GM19455 (cell line): ENCODE data around the gene PRDM16.

ENCODE experiments used
- ATAC-seq: cut with Tn5 transposase; IDR thresholded peaks from one replicate; pipeline ENCODE4 v1.9.1; 2021; ENCODE audit not compliant: unreplicated experiment

PRDM16 gene

DNA sequence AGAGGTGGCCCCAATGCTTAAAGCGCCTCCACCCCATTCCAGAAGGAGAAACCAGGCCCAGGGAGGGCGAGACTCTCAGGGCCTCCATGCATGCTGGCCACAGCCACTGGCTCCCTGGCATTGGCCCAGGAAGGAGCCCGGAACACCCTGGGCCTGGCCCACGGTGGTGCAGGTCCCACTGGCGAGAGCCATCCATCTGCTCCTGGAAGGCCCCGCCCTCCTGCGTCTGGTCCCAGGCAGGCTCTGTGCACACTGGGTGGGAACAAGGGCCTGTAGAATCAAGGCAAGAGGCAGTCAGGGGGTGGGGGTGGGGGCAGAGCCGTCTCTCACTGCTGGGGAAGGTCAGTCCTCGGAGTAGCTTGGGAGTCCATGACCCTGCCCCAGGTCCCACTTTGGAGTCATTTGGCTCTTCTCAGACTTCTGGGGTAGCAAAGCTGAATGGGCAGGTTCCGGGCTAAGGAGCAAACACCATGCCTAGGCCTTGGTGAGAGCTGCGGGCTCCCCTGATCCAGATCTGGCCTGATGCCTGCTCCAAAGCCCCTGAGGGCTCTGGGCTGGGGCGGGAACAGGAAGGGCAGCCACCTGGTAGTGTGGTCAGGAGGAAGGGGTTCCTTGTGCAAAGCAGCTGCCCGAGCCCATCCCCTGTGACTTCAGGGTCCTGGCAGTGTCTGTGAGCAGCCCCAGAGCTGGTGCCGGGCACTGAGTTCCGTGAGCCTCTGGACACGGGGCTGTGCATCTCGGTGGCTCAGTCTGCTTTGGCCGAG, 278.4 kb downstream of the PRDM16 start:
- ATAC-seq: no peak

DNA sequence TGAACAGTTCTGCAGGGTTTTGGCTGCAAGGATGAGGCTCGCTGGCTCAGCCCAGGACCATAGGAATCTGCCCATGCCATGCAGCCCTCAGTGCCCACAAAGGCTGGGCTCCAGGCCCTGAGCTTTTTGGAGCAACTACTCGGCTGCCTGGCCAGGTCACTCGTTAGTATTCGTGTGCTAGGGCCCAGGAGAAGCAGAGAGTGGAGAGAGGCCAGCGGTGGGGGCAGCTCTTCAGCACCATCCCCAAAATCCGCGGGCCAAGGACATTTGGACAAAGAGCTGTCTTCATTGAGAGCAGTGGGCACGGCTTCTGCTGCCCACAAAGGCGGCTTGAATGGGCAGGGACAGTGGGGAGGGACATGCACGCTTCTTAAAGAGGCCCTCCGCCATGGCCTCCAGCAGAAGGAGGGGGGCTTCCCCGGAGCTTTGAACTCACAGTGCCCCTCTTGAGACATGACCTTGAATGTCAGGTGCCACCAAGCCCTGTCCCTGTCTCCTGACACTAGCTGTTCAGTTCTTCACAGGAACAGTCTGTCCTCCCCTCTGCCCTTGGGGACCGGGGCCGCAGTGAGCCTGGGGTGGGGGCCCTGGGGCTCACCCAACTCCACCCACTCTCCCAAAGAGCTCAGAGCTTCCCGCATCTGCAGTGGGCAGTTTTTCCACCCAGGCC, 279.3 kb downstream of the PRDM16 start:
- ATAC-seq: no peak

- ATAC-seq: no peak
These were observed 280.4 kb downstream of the PRDM16 start for GRCh38 chr1:3349161-3349967.

GRCh38 chr1:3349968-3350299, 280.9 kb downstream of the PRDM16 start:
- ATAC-seq: no peak

GRCh38 chr1:3350506-3351261, 281.7 kb downstream of the PRDM16 start:
- no peak for ATAC-seq

DNA sequence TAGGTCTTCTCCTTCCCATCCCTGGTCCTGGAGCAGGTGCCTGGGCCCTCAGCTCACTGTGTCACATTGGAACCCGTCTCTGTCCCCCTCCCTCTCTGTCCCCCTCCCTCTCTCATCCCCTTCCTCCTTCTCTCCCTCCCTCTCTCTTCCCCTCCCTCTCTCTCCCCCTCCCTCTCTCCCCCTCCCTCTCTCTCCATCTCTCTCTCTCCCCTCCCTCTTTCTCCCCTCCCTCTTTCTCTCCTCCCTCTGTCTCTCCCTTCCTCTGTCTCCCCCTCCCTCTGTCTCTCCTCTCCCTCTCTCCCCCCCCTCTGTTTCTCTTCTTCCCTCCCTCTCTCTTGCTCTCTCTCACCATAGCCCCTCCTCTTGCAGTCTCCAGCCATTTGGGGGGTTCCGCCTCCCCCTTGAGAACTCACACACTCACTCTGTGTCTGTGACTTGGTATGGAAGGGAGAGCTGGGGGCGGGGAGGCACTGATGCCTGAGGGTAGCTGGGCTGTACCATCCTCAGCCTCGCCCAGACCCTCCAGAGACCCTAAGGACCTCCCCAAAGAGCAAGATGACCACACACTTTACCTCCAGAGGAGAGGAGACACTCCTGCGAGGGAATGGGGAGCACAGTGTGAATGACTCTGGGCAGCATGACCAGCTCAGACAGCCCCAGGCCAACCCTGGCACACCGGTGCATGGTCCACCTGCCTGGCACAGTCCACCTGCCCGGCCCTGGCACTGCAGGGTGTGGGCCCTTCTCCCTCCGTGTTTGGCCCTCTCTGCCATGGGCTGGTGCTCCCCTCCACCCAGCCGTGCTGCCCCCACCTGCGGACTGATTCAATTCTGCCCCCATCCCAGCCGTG, 282.7 kb downstream of the PRDM16 start:
- no peak for ATAC-seq

GRCh38 chr1:3352299-3352951, 283.4 kb downstream of the PRDM16 start:
- no peak for ATAC-seq

DNA sequence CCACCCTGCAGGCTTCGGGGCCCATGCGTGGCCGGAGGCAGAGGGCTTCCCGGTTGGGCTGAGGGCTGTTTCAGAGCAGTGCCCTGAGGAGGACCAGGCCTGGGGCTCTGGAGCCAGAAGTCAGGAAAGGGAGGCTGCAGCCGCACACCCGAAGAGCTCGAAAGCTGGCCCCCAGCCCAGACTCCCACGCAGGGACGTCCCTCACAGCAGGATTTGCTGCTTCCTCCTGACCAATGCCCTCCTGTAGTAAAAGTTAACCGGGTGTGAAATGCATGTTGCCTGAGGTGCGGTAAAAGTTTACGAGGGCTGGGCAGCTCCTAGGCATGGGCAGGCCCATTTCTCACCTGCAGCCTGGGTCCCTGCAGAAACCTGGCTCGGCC, 283.9 kb downstream of the PRDM16 start:
- no peak for ATAC-seq

DNA sequence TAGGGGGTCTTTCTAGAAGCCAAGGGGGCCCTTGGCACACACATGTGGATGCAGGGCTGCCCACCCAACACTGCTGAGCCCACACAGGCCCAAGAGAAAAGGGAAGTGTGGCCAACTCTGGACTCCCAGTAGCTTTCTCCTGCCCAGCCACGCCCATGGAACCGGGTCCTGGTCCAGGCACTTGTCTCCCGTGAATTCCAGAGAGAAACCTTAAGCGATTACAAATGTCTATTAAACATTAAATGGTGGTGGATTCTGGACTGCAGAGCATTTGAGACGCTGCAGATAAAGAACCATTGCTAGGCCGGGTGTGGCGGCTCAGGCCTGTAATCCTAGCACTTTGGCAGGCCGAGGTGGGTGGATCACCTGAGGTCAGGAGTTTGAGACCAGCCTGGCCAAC, 284.9 kb downstream of the PRDM16 start:
- ATAC-seq: no peak

DNA sequence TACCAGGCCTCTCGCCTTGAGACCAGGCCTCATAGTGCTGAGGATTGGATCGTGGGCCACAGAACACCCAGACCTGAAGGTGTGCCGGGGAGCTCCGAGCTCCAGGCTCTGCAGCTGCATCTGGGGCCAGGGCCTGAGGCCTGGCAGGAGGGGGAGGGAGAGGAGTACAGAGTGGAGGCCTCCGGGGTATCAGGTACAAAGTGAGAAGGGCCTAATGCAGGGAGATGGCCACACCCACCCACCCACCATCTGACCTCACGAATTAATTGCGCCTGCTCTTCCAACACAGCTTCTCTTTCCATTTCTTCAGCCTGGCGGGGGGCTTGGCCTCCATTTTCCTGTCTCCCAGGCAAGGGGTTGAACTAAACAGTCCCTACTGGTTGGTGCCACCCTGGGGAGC, 286.1 kb downstream of the PRDM16 start:
- no peak for ATAC-seq

GRCh38 chr1:3355894-3356826, 287.2 kb downstream of the PRDM16 start:
- no peak for ATAC-seq

GRCh38 chr1:3356827-3357460, 287.9 kb downstream of the PRDM16 start:
- no peak for ATAC-seq

- ATAC-seq: no peak
These were observed 288.7 kb downstream of the PRDM16 start for GRCh38 chr1:3357526-3358297.

DNA sequence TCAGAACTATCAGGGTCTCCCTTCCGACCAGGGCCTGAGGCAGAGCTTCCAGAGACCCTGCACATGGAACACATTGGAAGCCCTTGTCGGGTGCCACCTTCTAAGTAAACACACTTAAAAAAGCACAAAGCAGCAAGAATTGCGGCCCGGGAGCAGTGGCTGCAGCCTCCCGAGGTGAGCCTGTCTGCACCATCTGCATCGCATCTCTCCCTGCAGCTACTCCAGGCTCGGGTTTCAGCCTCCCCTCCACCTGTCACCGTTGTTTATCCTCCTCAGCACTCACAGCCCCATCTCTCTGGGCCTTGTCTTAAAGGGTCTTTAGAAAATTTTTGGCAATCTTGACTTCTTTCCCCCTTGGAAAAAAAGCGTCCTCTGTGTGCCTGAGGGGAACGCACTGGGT, 290.3 kb downstream of the PRDM16 start:
- ATAC-seq: no peak

DNA sequence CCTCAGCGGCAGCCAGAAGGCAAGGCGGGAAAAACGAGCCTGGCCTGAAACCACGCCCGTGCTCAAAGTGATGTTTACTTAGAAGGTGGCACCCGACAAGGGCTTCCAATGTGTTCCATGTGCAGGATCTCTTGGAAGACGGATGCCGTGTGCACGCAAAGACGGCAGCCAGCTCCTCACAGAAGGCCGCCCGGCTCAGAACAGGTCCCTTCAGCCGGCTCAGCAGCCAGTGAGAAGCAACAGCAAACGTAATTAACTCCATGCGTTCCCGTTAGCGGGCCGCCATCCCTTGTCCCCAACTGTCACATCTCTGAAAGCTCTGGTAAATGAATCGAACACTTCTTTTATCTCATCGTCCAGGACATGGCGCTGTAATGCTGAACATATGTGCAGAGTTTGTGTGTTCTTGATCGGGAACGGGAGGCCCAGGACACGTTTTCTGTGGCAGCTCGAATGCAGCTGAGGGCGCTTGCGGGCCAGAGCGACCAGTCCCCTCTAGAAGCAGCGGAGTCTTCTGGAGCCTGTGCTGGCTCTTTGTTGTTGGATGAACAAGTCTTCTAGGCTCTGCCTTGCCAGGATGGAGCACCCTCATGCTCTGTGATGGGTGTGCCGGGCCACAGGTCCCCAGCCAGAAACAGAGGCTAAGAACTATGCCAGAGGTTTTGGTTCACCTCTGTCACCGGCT, 290.9 kb downstream of the PRDM16 start:
- ATAC-seq: no peak

GRCh38 chr1:3360646-3361257, 291.7 kb downstream of the PRDM16 start:
- no peak for ATAC-seq

DNA sequence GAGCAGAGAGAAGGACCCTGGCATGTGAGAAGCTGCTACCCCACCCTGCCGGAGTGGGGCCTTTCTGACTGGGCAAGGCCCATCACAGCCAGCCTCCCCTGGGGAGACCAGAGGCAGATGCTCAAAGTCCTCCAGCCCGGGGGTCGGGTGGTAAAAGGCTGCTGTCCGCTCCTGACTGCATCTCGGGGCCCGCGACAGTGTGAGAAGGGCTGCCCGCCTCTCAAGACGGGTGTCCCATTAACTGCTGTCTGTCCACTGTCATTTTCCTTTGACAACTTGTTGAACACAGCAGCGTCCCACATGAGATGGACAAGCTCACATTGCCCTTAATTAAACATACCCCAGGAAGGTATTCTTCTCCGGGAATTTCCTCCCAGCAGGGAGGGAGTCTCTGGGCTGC, 294.0 kb downstream of the PRDM16 start:
- ATAC-seq: no peak
